ENCODE results near the gene HDAC8.

HDAC8 gene

GRCh38 chrX:72316408-72317110, 256.1 kb downstream of the HDAC8 start:
- DNase-seq (ENCODE audit: low read depth): no peak

- DNase-seq (ENCODE audit: low read depth): no peak
Observed at GRCh38 chrX:72314881-72315280, 257.8 kb downstream of the HDAC8 start.

GRCh38 chrX:72313707-72314641, 258.7 kb downstream of the HDAC8 start:
- no peak for DNase-seq (ENCODE audit: low read depth)

GRCh38 chrX:72312311-72312940, 260.2 kb downstream of the HDAC8 start:
- no peak for DNase-seq (ENCODE audit: low read depth)

- DNase-seq (ENCODE audit: low read depth): no peak
Observed at GRCh38 chrX:72309297-72310071, 263.2 kb downstream of the HDAC8 start.

GRCh38 chrX:72308566-72309296, 263.9 kb downstream of the HDAC8 start:
- DNase-seq (ENCODE audit: low read depth): no peak

GRCh38 chrX:72308209-72308565, 264.5 kb downstream of the HDAC8 start:
- no peak for DNase-seq (ENCODE audit: low read depth)

- DNase-seq (ENCODE audit: low read depth): no peak
Observed at GRCh38 chrX:72307646-72308051, 265.0 kb downstream of the HDAC8 start.

GRCh38 chrX:72306851-72307645, 265.6 kb downstream of the HDAC8 start:
- DNase-seq (ENCODE audit: low read depth): no peak

- no peak for DNase-seq (ENCODE audit: low read depth)
Observed at GRCh38 chrX:72306085-72306801, 266.4 kb downstream of the HDAC8 start.

- DNase-seq (ENCODE audit: low read depth): no peak
Observed at GRCh38 chrX:72305286-72306084, 267.2 kb downstream of the HDAC8 start, which contains the start of gene CITED1. CITED1 (minus strand) TSS chrX:72305914; CDS start chrX:72302869, 3,045 bp downstream.

- no peak for DNase-seq (ENCODE audit: low read depth)
Observed at GRCh38 chrX:72304877-72305276, 267.8 kb downstream of the HDAC8 start.

- DNase-seq (ENCODE audit: low read depth): no peak
Observed at GRCh38 chrX:72301781-72302180, 270.9 kb downstream of the HDAC8 start.

GRCh38 chrX:72299891-72300630, 272.6 kb downstream of the HDAC8 start:
- no peak for DNase-seq (ENCODE audit: low read depth)

GRCh38 chrX:72297953-72298730, 274.5 kb downstream of the HDAC8 start:
- DNase-seq (ENCODE audit: low read depth): no peak

- DNase-seq (ENCODE audit: low read depth): no peak
Observed at GRCh38 chrX:72296991-72297390, 275.7 kb downstream of the HDAC8 start.

GRCh38 chrX:72295745-72296144, 276.9 kb downstream of the HDAC8 start:
- no peak for DNase-seq (ENCODE audit: low read depth)
